Glomerular visceral epithelial cell (primary cell): Measurements from ENCODE around the gene RCAN2.

Experiments used
- DNase-seq: peaks from one replicate; pipeline ENCODE4 v3.0.0-alpha.2; 2016; ENCODE audit errors: extremely low spot score

RCAN2 gene

GRCh38 chr6:46491628-46492547, 639 bp upstream of the RCAN2 start:
- peak; percentile 9 for DNase-seq

GRCh38 chr6:46490425-46491200, 636 bp downstream of the RCAN2 start:
- DNase-seq: peak; percentile 15

GRCh38 chr6:46486181-46486580, 5.1 kb downstream of the RCAN2 start:
- no peak for DNase-seq

- no peak for DNase-seq
Observed at GRCh38 chr6:46484081-46484820, 7.0 kb downstream of the RCAN2 start.

GRCh38 chr6:46476301-46476700, 14.9 kb downstream of the RCAN2 start:
- no peak for DNase-seq

GRCh38 chr6:46473881-46474280, 17.4 kb downstream of the RCAN2 start:
- DNase-seq: no peak

- no peak for DNase-seq
Observed at GRCh38 chr6:46472243-46472642, 19.0 kb downstream of the RCAN2 start.

GRCh38 chr6:46469021-46469420, 22.2 kb downstream of the RCAN2 start:
- no peak for DNase-seq

- no peak for DNase-seq
Observed at GRCh38 chr6:46468403-46469010, 22.7 kb downstream of the RCAN2 start.

- no peak for DNase-seq
Observed at GRCh38 chr6:46466570-46466969, 24.7 kb downstream of the RCAN2 start.

- DNase-seq: no peak
Observed at GRCh38 chr6:46465294-46466165, 25.7 kb downstream of the RCAN2 start.

GRCh38 chr6:46456297-46456696, 35.0 kb downstream of the RCAN2 start:
- DNase-seq: no peak

- DNase-seq: no peak
Observed at GRCh38 chr6:46454691-46455090, 36.6 kb downstream of the RCAN2 start.

- no peak for DNase-seq
Observed at GRCh38 chr6:46453741-46454316, 37.4 kb downstream of the RCAN2 start.

GRCh38 chr6:46453216-46453615, 38.0 kb downstream of the RCAN2 start:
- no peak for DNase-seq

GRCh38 chr6:46452312-46452917, 38.8 kb downstream of the RCAN2 start:
- no peak for DNase-seq

GRCh38 chr6:46451343-46451742, 39.9 kb downstream of the RCAN2 start:
- DNase-seq: no peak

GRCh38 chr6:46444772-46445454, 46.3 kb downstream of the RCAN2 start:
- no peak for DNase-seq

GRCh38 chr6:46443623-46444022, 47.6 kb downstream of the RCAN2 start:
- no peak for DNase-seq
